Hypothalamus (tissue), 51 donors: ENCODE data around the gene ACTL6B.
"Not testable (repeated sequence)": the region's sequence is repeated elsewhere in the genome, so short reads cannot be mapped to it uniquely, and the experiment has no call there.

Experiments used
- DNase-seq, 51 donors: peaks; one replicate each; lab custom pipeline; 2025; lab: John Stamatoyannopoulos, UW

ACTL6B gene

GRCh38 chr7:100655908-100656674 is at the start of gene ACTL6B:
Gene ACTL6B (minus strand): TSS chr7:100656448. CDS start chr7:100656354, 94 bp downstream.
- peak in 40 of 51 donors; percentile 6 to 85 (median 55) for DNase-seq

GRCh38 chr7:100705320-100705752 is 49.1 kb upstream of the ACTL6B start:
- DNase-seq, result peak in 50 of 51 donors; percentile 18 to 82 (median 64)

GRCh38 chr7:100701089-100701488 is 44.8 kb upstream of the ACTL6B start:
- not testable (repeated sequence) for DNase-seq

DNA sequence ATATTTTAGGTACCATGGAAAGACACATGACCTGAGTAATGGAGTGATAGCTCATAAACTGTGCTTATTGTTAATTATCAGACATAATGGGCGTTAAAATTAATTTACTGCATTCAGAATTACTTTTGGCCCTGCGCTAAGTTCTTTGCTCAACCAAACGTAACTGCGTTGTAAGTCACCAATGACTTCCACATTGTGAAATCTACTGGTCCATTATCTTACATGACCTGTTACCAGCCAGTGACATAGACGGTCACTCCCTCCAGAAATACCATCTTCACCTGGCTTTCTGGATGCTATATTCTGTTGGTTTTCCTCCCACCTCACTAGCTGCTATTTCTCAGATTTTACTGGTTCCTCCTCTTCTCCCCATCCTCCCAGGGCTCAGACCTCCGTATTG is 42.8 kb upstream of the ACTL6B start:
- no peak for DNase-seq

DNA sequence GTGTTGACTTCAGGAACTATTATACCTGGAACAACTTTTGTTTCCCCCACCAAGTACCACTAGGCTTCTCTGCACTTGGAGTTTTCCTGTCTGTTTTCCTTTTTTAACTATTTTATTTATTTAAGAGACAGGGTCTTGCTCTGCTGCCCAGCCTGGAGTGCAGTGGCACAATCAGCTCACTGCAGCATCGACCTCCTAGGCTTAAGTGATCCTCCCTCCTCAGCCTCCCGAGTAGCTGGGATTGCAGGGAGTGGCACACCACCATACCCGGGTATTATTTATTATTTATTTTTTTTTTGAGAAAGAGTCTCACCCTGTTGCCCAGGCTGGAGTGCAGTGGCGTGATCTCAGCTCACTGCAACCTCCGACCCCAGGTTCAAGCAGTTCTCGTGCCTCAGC is 39.9 kb upstream of the ACTL6B start:
- DNase-seq, result no peak

DNA sequence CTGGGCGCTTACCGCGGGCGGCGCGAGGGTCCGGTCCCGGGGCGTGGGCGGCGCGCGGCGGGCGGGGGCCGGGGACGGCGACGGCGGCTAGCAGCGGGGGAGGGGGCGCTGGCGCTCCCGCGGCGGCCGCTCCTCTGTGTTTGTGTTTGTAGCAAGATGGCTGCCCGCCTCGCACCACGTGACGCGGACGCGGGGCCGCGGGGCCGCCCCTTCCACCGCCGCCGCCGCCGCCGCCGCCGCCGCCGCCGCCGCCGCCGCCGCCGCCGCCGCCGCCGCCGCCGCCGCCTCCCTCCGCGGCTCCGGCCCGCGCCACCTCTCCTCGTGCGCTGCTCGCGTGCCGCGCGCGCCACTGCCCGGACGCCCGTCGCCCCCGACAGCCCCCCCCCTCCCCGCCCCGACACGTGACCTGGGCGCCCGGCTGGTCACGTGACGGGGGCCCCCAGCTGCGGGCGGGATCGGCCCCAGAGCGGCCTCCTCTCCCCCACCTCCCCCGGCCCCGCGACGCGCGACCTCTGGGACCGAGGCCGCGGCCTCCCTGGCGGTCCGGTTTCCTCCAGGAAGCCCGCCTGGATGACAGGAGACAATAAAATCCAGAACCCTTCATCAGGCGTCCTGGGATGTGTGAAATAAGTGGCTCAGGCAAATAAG is 38.0 kb upstream of the ACTL6B start, which contains the start of gene GIGYF1:
TSS of gene GIGYF1 (minus strand) at position 153 of the 648 bp plus-strand sequence. CDS start 6,012 bp downstream, outside the sequence.
- DNase-seq, result peak in 50 of 51 donors; percentile 27 to 86 (median 64)

GRCh38 chr7:100693312-100694097 is 37.3 kb upstream of the ACTL6B start:
- DNase-seq, result peak in 3 of 51 donors; percentile 4 to 55 (median 10)

- no peak for DNase-seq
Measured at GRCh38 chr7:100692578-100692961, 36.3 kb upstream of the ACTL6B start.

DNA sequence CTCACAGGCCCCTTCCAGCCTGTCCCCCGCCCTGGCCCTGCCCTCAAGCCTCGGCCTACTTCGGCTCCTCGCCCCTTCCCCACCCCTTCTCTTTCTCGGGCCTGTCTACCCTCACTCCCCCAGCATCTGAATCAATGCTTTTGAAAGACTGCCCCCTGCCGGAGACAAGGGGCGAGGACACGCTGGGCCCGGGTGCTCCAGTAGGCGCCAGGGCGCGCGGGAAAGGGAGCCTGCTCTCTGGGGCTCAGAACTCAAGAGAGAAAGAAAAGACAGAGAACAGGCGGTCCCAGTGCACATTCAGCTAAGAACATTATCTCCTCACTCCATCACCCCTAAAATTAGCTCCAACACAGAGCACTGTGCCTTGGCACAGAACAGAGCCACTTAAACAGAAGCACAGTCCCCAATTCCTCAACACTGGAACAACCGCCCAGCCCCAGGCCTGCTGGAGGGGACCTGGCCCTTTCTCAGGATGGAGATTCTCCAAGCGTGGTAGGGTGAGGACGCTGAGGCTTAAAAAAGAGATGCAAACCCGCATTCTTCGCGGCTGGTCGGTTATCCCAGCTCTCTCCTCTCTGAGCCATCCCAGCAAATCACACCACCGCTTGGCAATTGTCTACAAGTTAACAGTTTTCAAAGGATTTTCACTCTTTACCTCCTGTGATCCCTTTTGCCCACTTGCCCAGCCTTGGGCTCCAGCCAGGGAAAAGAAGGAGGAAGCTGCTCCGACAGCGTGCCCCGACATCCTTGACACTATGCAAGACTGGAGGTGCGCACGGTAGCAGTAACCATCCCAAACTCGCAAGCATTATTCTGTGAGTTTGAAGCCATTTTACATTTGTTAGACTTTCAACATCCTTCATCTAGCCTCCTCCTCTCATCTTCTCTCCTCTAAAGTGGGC is 35.7 kb upstream of the ACTL6B start:
- peak in 50 of 51 donors; percentile 5 to 84 (median 63) for DNase-seq

GRCh38 chr7:100689230-100690135 is 33.2 kb upstream of the ACTL6B start:
- DNase-seq, result no peak

DNA sequence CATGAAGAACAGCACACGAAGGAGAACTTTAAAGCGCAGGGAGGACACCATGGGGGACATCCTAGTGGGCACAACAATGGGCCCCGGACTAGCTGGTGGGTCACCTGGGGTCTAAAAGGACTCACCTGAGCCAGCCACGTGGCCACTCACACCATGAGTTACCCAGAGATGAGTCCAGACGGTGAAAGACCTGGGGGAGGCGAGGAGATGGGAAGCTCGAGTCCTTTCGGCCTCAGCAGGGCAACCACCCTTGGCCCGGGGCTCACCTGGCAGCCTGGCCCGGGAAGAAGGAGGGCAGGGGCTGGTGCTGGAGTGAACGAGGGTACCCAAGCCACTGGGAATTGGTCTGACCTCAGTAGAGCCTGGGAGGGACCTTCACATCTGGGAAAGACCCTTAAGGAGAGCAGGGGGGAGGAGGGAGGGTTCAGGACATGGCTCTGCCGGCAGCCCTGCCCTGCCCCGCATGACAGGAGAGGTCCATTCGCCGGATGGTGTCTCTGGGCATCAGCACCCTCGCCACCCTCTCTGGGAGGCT is 32.1 kb upstream of the ACTL6B start:
- no peak for DNase-seq

DNA sequence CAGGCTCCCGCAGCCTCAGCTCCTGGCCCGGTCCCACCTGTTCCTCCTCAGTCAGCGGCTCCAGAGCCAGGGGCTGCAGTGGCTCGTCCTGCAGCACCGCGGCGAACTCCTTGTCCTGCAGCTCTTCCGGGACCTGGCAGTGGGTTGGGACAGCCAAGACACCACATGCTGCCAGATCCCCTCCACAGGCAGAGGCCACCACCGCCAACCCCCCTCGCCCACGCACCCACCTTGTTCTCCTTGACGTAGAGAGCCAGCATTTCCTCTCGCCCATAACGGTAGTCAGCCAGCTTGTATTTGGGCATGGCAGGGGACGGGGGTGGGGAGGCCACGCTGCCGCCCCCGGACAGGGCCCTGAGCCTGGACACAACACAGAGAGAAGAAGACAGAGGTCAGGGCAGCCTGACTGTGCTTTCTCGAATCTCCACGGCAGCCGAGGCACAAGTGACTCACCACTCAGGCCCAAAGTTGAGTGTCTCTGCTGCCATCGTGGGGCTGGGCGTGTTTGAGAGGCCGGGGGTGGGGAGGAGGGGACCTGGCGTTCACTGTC is 31.6 kb upstream of the ACTL6B start:
- DNase-seq, result no peak

DNA sequence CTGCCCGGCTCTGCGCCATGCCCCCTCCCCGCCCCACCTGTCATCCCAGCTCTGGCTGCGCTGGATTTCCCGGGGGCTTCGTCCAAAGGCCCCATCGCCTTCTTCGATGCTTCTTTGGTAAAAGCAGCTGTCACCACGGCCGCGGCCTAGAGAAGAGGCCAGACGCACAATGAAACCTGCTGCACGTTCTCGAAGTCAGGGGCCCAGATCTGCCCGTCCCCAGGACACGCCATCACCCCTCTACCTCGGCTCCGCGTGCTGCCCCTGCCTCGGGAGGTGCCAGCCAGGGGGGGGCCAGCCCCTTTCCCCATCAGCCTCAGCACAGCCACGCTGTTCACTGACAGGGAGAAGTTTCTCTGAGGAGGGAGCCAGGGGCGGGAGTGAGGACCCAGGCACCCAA is 31.0 kb upstream of the ACTL6B start:
- no peak for DNase-seq

DNA sequence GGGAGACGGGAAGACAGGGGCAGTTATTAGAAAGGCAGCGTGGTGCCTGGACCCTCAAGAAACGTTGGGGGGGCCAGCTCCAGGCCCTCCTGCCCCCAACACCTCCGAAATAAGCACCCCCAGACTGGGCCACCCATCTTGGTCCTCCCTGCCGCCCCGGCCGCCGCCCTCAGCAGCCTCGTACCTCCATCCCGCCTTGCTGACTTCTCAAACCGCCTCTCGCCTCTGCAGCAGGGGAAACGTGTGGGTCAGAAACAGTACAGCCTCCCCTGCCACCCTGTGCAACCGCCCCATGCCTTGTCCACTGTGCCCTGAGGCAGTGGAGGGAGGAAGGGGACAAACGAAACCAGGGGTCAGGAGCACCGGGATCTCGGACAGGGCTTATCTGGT is 30.6 kb upstream of the ACTL6B start:
- DNase-seq, result no peak

DNA sequence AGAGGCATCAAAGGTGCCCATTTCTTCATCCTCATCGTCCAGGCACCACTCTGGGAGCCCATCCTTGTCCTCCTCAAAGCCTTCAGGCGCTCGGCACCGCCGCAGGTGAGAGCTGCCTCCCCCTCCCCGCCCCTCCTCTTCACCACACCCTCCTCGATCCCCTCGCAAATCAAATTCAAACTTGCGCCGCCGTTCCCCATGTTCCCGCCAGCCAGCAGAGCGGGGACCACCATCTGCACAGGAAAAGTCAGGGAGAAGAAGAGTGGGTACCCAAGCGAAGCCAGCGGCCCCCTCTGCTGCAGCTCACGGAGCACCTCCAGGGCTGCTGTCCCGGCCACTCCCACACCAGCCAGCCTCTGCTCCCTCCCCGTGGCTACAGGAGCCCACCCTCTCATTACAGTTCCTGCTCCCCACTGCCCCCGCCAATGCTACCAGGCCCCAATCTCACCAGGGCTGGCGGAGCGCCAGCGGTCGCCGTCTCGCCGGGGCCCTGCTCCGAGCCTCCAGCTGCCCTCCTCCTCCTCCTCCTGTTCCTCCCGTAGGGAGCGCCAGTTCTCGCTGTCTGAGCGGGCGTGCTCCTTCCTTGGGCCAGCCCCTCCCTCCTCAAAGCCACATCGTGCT is 30.1 kb upstream of the ACTL6B start:
- DNase-seq, result no peak

DNA sequence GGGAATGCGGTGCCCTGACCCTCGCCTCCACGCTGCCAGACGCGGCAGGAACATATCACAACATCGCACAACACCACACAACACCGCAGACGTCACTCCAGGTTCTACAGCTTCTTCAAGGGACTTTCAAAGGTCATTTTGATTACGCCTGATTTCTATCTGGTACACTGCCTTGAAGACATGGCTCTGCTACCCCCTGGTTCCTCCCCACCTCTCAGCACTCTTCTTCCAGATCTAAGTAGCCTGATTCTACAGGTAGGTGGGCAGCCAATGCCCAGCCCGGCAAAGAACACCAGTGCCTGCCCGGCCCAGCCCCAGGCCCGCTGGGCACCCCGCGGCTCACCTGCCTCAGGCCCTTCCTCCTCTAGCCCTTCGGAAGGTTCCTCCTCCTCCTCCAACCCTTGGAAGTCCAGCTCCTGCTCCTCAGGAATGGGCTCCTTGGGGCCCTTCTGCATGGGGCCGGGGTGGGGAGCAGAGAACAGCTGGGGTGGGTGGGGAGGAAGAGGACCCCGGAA is 29.4 kb upstream of the ACTL6B start:
- DNase-seq, result no peak

DNA sequence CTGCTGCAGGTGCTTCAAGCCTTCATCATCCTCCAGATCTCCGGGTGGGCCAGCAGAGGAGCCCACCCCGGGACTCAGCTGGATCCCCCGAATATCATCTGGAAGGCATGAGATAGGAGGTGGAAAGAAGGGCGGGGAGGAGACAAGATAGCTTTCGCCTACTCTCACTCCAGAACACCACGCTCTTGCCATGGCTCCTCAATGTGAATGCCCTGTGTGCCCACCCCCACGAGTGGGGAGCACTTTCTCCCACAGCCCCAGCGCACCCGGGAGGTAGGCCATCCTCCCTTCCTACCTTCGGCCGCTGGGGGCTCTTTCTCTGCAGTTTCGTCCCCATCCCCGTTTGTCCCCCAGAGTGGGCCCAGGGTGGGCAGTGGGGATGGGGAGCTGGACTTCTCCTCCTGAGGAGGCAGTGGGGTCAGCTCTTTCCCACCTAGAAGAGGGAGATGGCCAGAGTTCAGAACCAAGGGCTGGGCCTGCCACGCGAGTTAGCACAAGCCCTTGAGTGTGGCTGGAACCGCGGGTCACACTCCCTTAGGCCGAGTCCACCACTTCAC is 28.9 kb upstream of the ACTL6B start:
- DNase-seq, result no peak
